Trophoblast cell (in vitro differentiated cells and primary cell): ENCODE measurements around the gene SLC25A1.

Experiments
- DNase-seq, 2 donors: peaks; one replicate each; pipeline ENCODE4 v3.0.0-alpha.2; 2016
- H2AFZ ChIP-seq: 2 replicates; pipeline ENCODE4 v1.6.1; 2013; ENCODE audit warnings: low read length, moderate library complexity, mild to moderate bottlenecking; ENCODE audit not compliant: insufficient read depth, poor library complexity
- H2AK5ac ChIP-seq: 2 replicates; pipeline ENCODE4 v1.6.1; 2013; ENCODE audit warnings: mild to moderate bottlenecking, low read length
- H2BK120ac ChIP-seq: 2 replicates; pipeline ENCODE4 v1.6.1; 2013; ENCODE audit warnings: low read length, mild to moderate bottlenecking, moderate library complexity; ENCODE audit not compliant: insufficient read depth, poor library complexity
- H2BK12ac ChIP-seq: 2 replicates; pipeline ENCODE4 v1.6.1; 2013; ENCODE audit warnings: mild to moderate bottlenecking, low read length, moderate library complexity
- H2BK5ac ChIP-seq: 2 replicates; pipeline ENCODE4 v1.6.1; 2013; ENCODE audit warnings: low read length, low read depth, moderate library complexity, mild to moderate bottlenecking; ENCODE audit not compliant: poor library complexity
- H3K14ac ChIP-seq: 2 replicates; pipeline ENCODE4 v1.6.1; 2013; ENCODE audit warnings: mild to moderate bottlenecking, low read length
- H3K18ac ChIP-seq: 2 replicates; pipeline ENCODE4 v1.6.1; 2013; ENCODE audit warnings: mild to moderate bottlenecking, low read length
- H3K23ac ChIP-seq: 2 replicates; pipeline ENCODE4 v1.6.1; 2013; ENCODE audit warnings: low read length
- H3K27ac ChIP-seq: 2 replicates; pipeline ENCODE4 v1.5.1; 2013; ENCODE audit warnings: low read depth, mild to moderate bottlenecking, inconsistent platforms, low read length, moderate library complexity
- H3K27me3 ChIP-seq: 2 replicates; pipeline ENCODE4 v1.6.1; 2013; ENCODE audit warnings: inconsistent platforms, mild to moderate bottlenecking, low read length, moderate library complexity; ENCODE audit not compliant: insufficient read depth
- H3K36me3 ChIP-seq, 2 experiments: 1 replicate in 1 of 2; 2 replicates in 1 of 2; pipeline ENCODE4 v1.6.1; 2013; ENCODE audit warnings: low read length in 2 of 2, mild to moderate bottlenecking in 2 of 2, moderate library complexity in 1 of 2; ENCODE audit not compliant: insufficient read depth in 2 of 2, control insufficient read depth in 1 of 2
- H3K4ac ChIP-seq: 2 replicates; pipeline ENCODE4 v1.6.1; 2013; ENCODE audit warnings: low read depth, mild to moderate bottlenecking, low read length, moderate library complexity
- H3K4me1 ChIP-seq, 2 experiments: 1 replicate in 1 of 2; 2 replicates in 1 of 2; pipeline ENCODE4 v1.6.1; 2013; ENCODE audit warnings: low read length in 2 of 2, mild to moderate bottlenecking in 2 of 2, moderate library complexity in 1 of 2; ENCODE audit not compliant: insufficient read depth in 2 of 2, control insufficient read depth in 1 of 2
- H3K4me2 ChIP-seq: 2 replicates; pipeline ENCODE4 v1.6.1; 2013; ENCODE audit warnings: inconsistent platforms, mild to moderate bottlenecking, low read length, moderate library complexity
- H3K4me3 ChIP-seq: 2 replicates; pipeline ENCODE4 v1.5.1; 2013; ENCODE audit warnings: mild to moderate bottlenecking, low read depth, low read length, inconsistent platforms
- H3K79me1 ChIP-seq: one replicate; pipeline ENCODE4 v1.6.1; 2013; ENCODE audit warnings: low read length
- H3K79me2 ChIP-seq: 2 replicates; pipeline ENCODE4 v1.6.1; 2013; ENCODE audit warnings: low read length, mild to moderate bottlenecking; ENCODE audit not compliant: control insufficient read depth, insufficient read depth, poor library complexity
- H3K9ac ChIP-seq: 2 replicates; pipeline ENCODE4 v1.6.1; 2013; ENCODE audit warnings: mild to moderate bottlenecking, low read length
- H3K9me3 ChIP-seq: 2 replicates; pipeline ENCODE4 v1.6.1; 2013; ENCODE audit warnings: low read depth, mild to moderate bottlenecking, control low read depth, inconsistent platforms, low read length; ENCODE audit not compliant: insufficient read depth
- H4K12ac ChIP-seq: 2 replicates; pipeline ENCODE4 v1.6.1; 2013; ENCODE audit warnings: low read depth, mild to moderate bottlenecking, low read length, moderate library complexity
- H4K8ac ChIP-seq: 2 replicates; pipeline ENCODE4 v1.6.1; 2013; ENCODE audit warnings: low read depth, mild to moderate bottlenecking, low read length, moderate library complexity
- H4K91ac ChIP-seq: one replicate; pipeline ENCODE4 v1.6.1; 2013; ENCODE audit warnings: low read depth, mild to moderate bottlenecking, low read length, moderate library complexity
- WGBS: extraction: QIAGEN DNeasy Blood & Tissue Kit; methylation state at CpG from one replicate; pipeline ENCODE4 v1.1.7; 2013; ENCODE audit warnings: missing lambda C conversion rate; ENCODE audit not compliant: insufficient read length, insufficient coverage; ENCODE audit errors: extremely low coverage; 5-methylcytosine and 5-hydroxymethylcytosine counted together

The SLC25A1 gene

GRCh38 chr22:19224985-19225384 lies 46.4 kb upstream of the SLC25A1 start:
- no peak overlapping the region for H3K14ac ChIP-seq
- no peak overlapping the region for H3K18ac ChIP-seq
- peaks cover 14 to 24% of the 10 kb centered on the region in 2 experiments for H3K36me3 ChIP-seq
- no peaks in the 10 kb centered on the region for H3K4me1 ChIP-seq
- no peak overlapping the region for H3K4me2 ChIP-seq
- no peak overlapping the region for H2BK120ac ChIP-seq
- no peaks in the 10 kb centered on the region for H3K79me2 ChIP-seq
- no peak overlapping the region for H4K12ac ChIP-seq
- DNase-seq: no peak
- H2BK12ac ChIP-seq: no peak overlapping the region
- no peak overlapping the region for H2BK5ac ChIP-seq
- H3K4ac ChIP-seq: no peak overlapping the region
- no peaks in the 10 kb centered on the region for H3K27me3 ChIP-seq
- no peak overlapping the region for H2AFZ ChIP-seq
- no peak overlapping the region for H3K9ac ChIP-seq
- H3K9me3 ChIP-seq: no peaks in the 10 kb centered on the region
- H4K91ac ChIP-seq: no peak overlapping the region
- no peaks in the 10 kb centered on the region for H3K79me1 ChIP-seq
- no peak overlapping the region for H3K27ac ChIP-seq
- no peak overlapping the region for H2AK5ac ChIP-seq
- no peak overlapping the region for H3K23ac ChIP-seq
- no peak overlapping the region for H3K4me3 ChIP-seq
- WGBS: no CpG with 5 or more reads among the region's 7 CpGs
- no peak overlapping the region for H4K8ac ChIP-seq

GRCh38 chr22:19224557-19224956 lies 46.0 kb upstream of the SLC25A1 start:
- H3K9me3 ChIP-seq: no peaks in the 10 kb centered on the region
- no peak overlapping the region for H3K14ac ChIP-seq
- H3K18ac ChIP-seq: no peak overlapping the region
- no peak overlapping the region for H2BK12ac ChIP-seq
- H3K79me2 ChIP-seq: no peaks in the 10 kb centered on the region
- H3K27me3 ChIP-seq: no peaks in the 10 kb centered on the region
- no peak overlapping the region for H3K4me2 ChIP-seq
- no peak overlapping the region for H4K8ac ChIP-seq
- H3K9ac ChIP-seq: no peak overlapping the region
- WGBS: no CpG with 5 or more reads among the region's 5 CpGs
- no peak overlapping the region for H4K91ac ChIP-seq
- H3K79me1 ChIP-seq: no peaks in the 10 kb centered on the region
- no peaks in the 10 kb centered on the region for H3K4me1 ChIP-seq
- H2BK5ac ChIP-seq: no peak overlapping the region
- no peak overlapping the region for H3K4ac ChIP-seq
- no peak overlapping the region for H4K12ac ChIP-seq
- no peak overlapping the region for H2AFZ ChIP-seq
- DNase-seq: no peak
- no peak overlapping the region for H3K4me3 ChIP-seq
- peaks cover 14 to 24% of the 10 kb centered on the region in 2 experiments for H3K36me3 ChIP-seq
- H2AK5ac ChIP-seq: no peak overlapping the region
- H3K23ac ChIP-seq: no peak overlapping the region
- no peak overlapping the region for H3K27ac ChIP-seq
- H2BK120ac ChIP-seq: no peak overlapping the region

GRCh38 chr22:19223617-19224016 lies 45.1 kb upstream of the SLC25A1 start:
- no peaks in the 10 kb centered on the region for H3K9me3 ChIP-seq
- no peak overlapping the region for H4K8ac ChIP-seq
- no peak overlapping the region for H2AFZ ChIP-seq
- no peaks in the 10 kb centered on the region for H3K79me1 ChIP-seq
- H3K23ac ChIP-seq: no peak overlapping the region
- H3K18ac ChIP-seq: no peak overlapping the region
- no CpG with 5 or more reads among the region's 6 CpGs for WGBS
- no peak overlapping the region for H3K4me2 ChIP-seq
- H2AK5ac ChIP-seq: no peak overlapping the region
- H2BK12ac ChIP-seq: no peak overlapping the region
- H3K79me2 ChIP-seq: no peaks in the 10 kb centered on the region
- H3K4me3 ChIP-seq: no peak overlapping the region
- H3K27me3 ChIP-seq: no peaks in the 10 kb centered on the region
- H2BK5ac ChIP-seq: no peak overlapping the region
- H3K27ac ChIP-seq: no peak overlapping the region
- H3K36me3 ChIP-seq: peaks cover 14 to 24% of the 10 kb centered on the region in 2 experiments
- H3K9ac ChIP-seq: no peak overlapping the region
- H3K4me1 ChIP-seq: no peaks in the 10 kb centered on the region
- H4K12ac ChIP-seq: no peak overlapping the region
- no peak overlapping the region for H2BK120ac ChIP-seq
- H4K91ac ChIP-seq: no peak overlapping the region
- no peak overlapping the region for H3K4ac ChIP-seq
- no peak for DNase-seq
- H3K14ac ChIP-seq: no peak overlapping the region

- Histone ChIP-seq H3K36me3 (peaks cover 13 to 24% of the 10 kb centered on the region in 2 experiments), H4K91ac (no peak overlapping the region), H3K79me1 (no peaks in the 10 kb centered on the region), H3K9me3 (no peaks in the 10 kb centered on the region), H3K4me2 (no peak overlapping the region), H3K27ac (no peak overlapping the region), H3K79me2 (no peaks in the 10 kb centered on the region), H3K4me3 (no peak overlapping the region), H3K18ac (no peak overlapping the region), H3K4ac (no peak overlapping the region), H4K8ac (no peak overlapping the region), H3K23ac (no peak overlapping the region), H2AFZ (no peak overlapping the region), H2AK5ac (no peak overlapping the region), H3K27me3 (no peaks in the 10 kb centered on the region), H2BK5ac (no peak overlapping the region), H4K12ac (no peak overlapping the region), H3K14ac (no peak overlapping the region), H3K9ac (no peak overlapping the region), H3K4me1 (peaks cover 0 to 2% of the 10 kb centered on the region in 2 experiments), H2BK12ac (no peak overlapping the region), H2BK120ac (no peak overlapping the region)
- no peak for DNase-seq
- WGBS: no CpG with 5 or more reads among the region's 9 CpGs
These were observed 44.6 kb upstream of the SLC25A1 start for GRCh38 chr22:19223110-19223509.
